ENCODE measurements around the gene PRICKLE2.

GRCh38 chr3:64272271-64272670, 47.0 kb upstream of the PRICKLE2 start:
- TF ChIP-seq, protein P1, sequence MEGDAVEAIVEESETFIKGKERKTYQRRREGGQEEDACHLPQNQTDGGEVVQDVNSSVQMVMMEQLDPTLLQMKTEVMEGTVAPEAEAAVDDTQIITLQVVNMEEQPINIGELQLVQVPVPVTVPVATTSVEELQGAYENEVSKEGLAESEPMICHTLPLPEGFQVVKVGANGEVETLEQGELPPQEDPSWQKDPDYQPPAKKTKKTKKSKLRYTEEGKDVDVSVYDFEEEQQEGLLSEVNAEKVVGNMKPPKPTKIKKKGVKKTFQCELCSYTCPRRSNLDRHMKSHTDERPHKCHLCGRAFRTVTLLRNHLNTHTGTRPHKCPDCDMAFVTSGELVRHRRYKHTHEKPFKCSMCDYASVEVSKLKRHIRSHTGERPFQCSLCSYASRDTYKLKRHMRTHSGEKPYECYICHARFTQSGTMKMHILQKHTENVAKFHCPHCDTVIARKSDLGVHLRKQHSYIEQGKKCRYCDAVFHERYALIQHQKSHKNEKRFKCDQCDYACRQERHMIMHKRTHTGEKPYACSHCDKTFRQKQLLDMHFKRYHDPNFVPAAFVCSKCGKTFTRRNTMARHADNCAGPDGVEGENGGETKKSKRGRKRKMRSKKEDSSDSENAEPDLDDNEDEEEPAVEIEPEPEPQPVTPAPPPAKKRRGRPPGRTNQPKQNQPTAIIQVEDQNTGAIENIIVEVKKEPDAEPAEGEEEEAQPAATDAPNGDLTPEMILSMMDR (IDR thresholded peaks at IDR 0.05): no peak
- no peak for TF ChIP-seq POLR2A (IDR thresholded peaks at IDR 0.05)
